ENCODE data around the gene POU2AF1. TPM values are rescaled to one million over a fixed set of nuclear protein-coding genes. Genes with fewer than 3 reads are reported as not detected.

POU2AF1 gene
- total and polyA plus RNA-seq, 2 of the 13 experiments (the other 11 are each of a cell fraction or from before 2014, with no cell fraction given) = 1.9 to 3.6 TPM

DNA sequence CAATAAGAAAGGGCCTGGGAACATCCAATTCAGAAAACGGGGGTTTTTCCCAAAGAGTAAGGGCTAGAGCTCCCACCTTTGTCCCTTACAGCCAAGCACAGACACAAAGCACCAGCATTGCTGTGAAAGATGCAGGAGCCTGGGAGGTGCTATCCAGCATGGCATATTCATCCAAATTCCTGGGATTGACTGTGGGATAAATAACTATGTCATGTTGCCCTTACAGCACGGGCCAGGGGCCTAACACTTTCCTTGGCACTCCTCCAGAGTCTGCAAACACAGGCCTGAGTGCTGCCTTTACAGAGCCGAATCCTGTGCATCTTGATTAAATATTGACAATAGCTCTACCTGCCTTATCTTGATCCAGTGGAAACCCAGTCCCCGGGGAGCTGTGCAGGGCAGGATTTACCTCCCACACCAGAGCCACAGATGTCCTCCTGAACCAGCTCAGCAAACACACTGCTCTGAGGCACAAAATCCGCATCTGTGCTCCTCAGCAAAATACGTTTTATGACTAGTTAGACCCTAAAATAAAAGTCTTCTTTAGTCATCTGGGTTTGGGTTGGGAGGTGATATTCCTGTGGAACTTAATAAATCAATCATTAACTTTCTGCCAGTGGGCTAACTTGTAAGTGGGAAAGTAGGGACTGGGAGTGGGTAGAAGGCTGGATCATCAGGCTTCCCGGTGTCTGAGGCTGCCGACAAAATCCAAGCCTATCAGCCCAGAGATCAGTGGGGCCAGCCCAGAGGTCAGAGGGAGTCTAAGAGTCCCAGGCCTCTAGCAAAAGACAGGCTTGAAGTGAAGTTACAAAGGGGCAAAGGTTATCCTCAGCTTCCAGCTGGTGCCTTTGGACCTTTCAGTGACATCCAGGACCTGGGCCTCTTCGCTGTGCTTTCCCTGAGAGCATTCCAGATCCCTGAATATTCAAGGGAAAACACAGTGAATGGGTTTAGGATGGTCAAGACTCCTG, 44.3 kb downstream of the POU2AF1 start (continued):
- TF ChIP-seq ZNF670 (CRISPR knock-in tag; IDR thresholded peaks at IDR 0.05; ENCODE audit: borderline replicate concordance) (0 out of 2 replicates have a peak, but pooled peaks have one; percentile 17), FOXK1 (CRISPR knock-in tag; IDR thresholded peaks at IDR 0.05; ENCODE audit: borderline replicate concordance, low read depth) (peak; percentile 62; the same call in 1 of the 2 replicates), ZC3H4 (CRISPR knock-in tag; IDR thresholded peaks at IDR 0.05; ENCODE audit: borderline replicate concordance) (no peak), SCMH1 (CRISPR knock-in tag; IDR thresholded peaks at IDR 0.05; ENCODE audit: borderline replicate concordance) (no peak), ATF7 (IDR thresholded peaks at IDR 0.05) (no peak), ATF7 (CRISPR knock-in tag; IDR thresholded peaks at IDR 0.05) (no peak), ETV5 (CRISPR knock-in tag; IDR thresholded peaks at IDR 0.05; ENCODE audit: borderline replicate concordance) (peak; percentile 75), NCOA2 (CRISPR knock-in tag; IDR thresholded peaks at IDR 0.05) (peak; percentile 91), ZNF431 (CRISPR knock-in tag; IDR thresholded peaks at IDR 0.05; ENCODE audit: borderline replicate concordance, low read depth) (peak; percentile 70; the same call in 1 of the 2 replicates), MLLT10 (CRISPR knock-in tag; IDR thresholded peaks at IDR 0.05) (no peak), EP300 (IDR thresholded peaks at IDR 0.05; ENCODE audit: low read depth in 2 of 2, low read length in 2 of 2) (peak in 1 of 2 experiments; percentile 94; a peak in 2 of 4 replicates), EP300 (CRISPR knock-in tag; IDR thresholded peaks at IDR 0.05; ENCODE audit: borderline replicate concordance) (peak; percentile 78; the same call in 1 of the 2 replicates), HMGA1 (CRISPR knock-in tag; conservative IDR thresholded peaks at IDR 0.05) (no peak), MAZ (IDR thresholded peaks at IDR 0.05; ENCODE audit: borderline replicate concordance, low read depth, low read length) (no peak), MAZ (CRISPR knock-in tag; IDR thresholded peaks at IDR 0.05; ENCODE audit: low read depth) (0 out of 2 replicates have a peak, but pooled peaks have one; percentile 25), KAT8 (CRISPR knock-in tag; IDR thresholded peaks at IDR 0.05) (0 out of 2 replicates have a peak, but pooled peaks have one; percentile 2), FOSL1 (CRISPR knock-in tag; IDR thresholded peaks at IDR 0.05; ENCODE audit: borderline replicate concordance) (no peak; the same call in 1 of the 2 replicates)
- TF ChIP-seq, protein P1, sequence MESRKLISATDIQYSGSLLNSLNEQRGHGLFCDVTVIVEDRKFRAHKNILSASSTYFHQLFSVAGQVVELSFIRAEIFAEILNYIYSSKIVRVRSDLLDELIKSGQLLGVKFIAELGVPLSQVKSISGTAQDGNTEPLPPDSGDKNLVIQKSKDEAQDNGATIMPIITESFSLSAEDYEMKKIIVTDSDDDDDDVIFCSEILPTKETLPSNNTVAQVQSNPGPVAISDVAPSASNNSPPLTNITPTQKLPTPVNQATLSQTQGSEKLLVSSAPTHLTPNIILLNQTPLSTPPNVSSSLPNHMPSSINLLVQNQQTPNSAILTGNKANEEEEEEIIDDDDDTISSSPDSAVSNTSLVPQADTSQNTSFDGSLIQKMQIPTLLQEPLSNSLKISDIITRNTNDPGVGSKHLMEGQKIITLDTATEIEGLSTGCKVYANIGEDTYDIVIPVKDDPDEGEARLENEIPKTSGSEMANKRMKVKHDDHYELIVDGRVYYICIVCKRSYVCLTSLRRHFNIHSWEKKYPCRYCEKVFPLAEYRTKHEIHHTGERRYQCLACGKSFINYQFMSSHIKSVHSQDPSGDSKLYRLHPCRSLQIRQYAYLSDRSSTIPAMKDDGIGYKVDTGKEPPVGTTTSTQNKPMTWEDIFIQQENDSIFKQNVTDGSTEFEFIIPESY (CRISPR knock-in tag; IDR thresholded peaks at IDR 0.05) = no peak
- TF ChIP-seq, protein P2, sequence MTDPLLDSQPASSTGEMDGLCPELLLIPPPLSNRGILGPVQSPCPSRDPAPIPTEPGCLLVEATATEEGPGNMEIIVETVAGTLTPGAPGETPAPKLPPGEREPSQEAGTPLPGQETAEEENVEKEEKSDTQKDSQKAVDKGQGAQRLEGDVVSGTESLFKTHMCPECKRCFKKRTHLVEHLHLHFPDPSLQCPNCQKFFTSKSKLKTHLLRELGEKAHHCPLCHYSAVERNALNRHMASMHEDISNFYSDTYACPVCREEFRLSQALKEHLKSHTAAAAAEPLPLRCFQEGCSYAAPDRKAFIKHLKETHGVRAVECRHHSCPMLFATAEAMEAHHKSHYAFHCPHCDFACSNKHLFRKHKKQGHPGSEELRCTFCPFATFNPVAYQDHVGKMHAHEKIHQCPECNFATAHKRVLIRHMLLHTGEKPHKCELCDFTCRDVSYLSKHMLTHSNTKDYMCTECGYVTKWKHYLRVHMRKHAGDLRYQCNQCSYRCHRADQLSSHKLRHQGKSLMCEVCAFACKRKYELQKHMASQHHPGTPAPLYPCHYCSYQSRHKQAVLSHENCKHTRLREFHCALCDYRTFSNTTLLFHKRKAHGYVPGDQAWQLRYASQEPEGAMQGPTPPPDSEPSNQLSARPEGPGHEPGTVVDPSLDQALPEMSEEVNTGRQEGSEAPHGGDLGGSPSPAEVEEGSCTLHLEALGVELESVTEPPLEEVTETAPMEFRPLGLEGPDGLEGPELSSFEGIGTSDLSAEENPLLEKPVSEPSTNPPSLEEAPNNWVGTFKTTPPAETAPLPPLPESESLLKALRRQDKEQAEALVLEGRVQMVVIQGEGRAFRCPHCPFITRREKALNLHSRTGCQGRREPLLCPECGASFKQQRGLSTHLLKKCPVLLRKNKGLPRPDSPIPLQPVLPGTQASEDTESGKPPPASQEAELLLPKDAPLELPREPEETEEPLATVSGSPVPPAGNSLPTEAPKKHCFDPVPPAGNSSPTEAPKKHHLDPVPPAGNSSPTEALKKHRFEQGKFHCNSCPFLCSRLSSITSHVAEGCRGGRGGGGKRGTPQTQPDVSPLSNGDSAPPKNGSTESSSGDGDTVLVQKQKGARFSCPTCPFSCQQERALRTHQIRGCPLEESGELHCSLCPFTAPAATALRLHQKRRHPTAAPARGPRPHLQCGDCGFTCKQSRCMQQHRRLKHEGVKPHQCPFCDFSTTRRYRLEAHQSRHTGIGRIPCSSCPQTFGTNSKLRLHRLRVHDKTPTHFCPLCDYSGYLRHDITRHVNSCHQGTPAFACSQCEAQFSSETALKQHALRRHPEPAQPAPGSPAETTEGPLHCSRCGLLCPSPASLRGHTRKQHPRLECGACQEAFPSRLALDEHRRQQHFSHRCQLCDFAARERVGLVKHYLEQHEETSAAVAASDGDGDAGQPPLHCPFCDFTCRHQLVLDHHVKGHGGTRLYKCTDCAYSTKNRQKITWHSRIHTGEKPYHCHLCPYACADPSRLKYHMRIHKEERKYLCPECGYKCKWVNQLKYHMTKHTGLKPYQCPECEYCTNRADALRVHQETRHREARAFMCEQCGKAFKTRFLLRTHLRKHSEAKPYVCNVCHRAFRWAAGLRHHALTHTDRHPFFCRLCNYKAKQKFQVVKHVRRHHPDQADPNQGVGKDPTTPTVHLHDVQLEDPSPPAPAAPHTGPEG (CRISPR knock-in tag; IDR thresholded peaks at IDR 0.05) = no peak; the same call in 1 of the 2 replicates
- TF ChIP-seq, protein P3, sequence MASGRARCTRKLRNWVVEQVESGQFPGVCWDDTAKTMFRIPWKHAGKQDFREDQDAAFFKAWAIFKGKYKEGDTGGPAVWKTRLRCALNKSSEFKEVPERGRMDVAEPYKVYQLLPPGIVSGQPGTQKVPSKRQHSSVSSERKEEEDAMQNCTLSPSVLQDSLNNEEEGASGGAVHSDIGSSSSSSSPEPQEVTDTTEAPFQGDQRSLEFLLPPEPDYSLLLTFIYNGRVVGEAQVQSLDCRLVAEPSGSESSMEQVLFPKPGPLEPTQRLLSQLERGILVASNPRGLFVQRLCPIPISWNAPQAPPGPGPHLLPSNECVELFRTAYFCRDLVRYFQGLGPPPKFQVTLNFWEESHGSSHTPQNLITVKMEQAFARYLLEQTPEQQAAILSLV (CRISPR knock-in tag; IDR thresholded peaks at IDR 0.05; ENCODE audit: borderline replicate concordance) = no peak
